PC-3 (cell line): Measurements from ENCODE around the gene GFER. TPM values are rescaled to one million over a fixed set of nuclear protein-coding genes. Genes with fewer than 3 reads are reported as not detected.
"Not testable (repeated sequence)": the region's sequence is repeated elsewhere in the genome, so short reads cannot be mapped to it uniquely, and the experiment has no call there.

ENCODE experiments used
- ATAC-seq: fragments of 200-7000 bp; cut with Tn5 transposase; 2 replicates; pipeline ENCODE4 v1.9.1; 2020; ENCODE audit warnings: mild to moderate bottlenecking, moderate library complexity
- BruUV-seq: library from RNA; stranded (reverse); fragments of 400-500 nt; replicated peaks from 2 replicates; lab custom pipeline; 2021; lab: Mats Ljungman, UMichigan
- CTCF ChIA-PET: fragments of 300-600 bp; sonication (Branson Sonifier 250); formaldehyde crosslinking; loops from one replicate; lab custom pipeline; 2022; ENCODE audit warnings: antibody characterized with exemption; lab: Charles Lee
- POLR2A ChIA-PET: fragments of 300-600 bp; sonication (Branson Sonifier 250); formaldehyde crosslinking; loops from one replicate; lab custom pipeline; 2022; ENCODE audit warnings: antibody characterized with exemption; ENCODE audit not compliant: unreplicated experiment; lab: Charles Lee
- DNase-seq: peaks from one replicate; pipeline ENCODE4 v3.0.0-alpha.2; 2015
- H2AFZ ChIP-seq: fragments of 300-600 bp; sonication (generic); 2 replicates; pipeline ENCODE4 v1.6.0; 2016; ENCODE audit warnings: antibody characterized with exemption, low read length
- H3F3A ChIP-seq: fragments of 300-600 bp; sonication (generic); one replicate; pipeline ENCODE4 v1.6.0; 2017; ENCODE audit warnings: antibody characterized with exemption, low read length, control low read depth, mild to moderate bottlenecking; ENCODE audit not compliant: unreplicated experiment
- H3K27ac ChIP-seq: fragments of 300-600 bp; sonication (generic); 2 replicates; pipeline ENCODE4 v1.5.1; 2016; ENCODE audit warnings: mild to moderate bottlenecking, low read length
- H3K27me3 ChIP-seq: fragments of 300-600 bp; sonication (generic); 2 replicates; pipeline ENCODE4 v1.6.1; 2016; ENCODE audit warnings: low read length, mixed read lengths
- H3K36me3 ChIP-seq: fragments of 300-600 bp; sonication (generic); 2 replicates; pipeline ENCODE4 v1.6.1; 2016; ENCODE audit warnings: low read depth, mixed run types, low read length, mixed read lengths
- H3K4me1 ChIP-seq: fragments of 300-600 bp; sonication (generic); 2 replicates; pipeline ENCODE4 v1.5.1; 2016; ENCODE audit warnings: low read length; ENCODE audit not compliant: insufficient read depth
- H3K4me2 ChIP-seq: fragments of 300-600 bp; sonication (generic); 2 replicates; pipeline ENCODE4 v1.6.0; 2016; ENCODE audit warnings: low read length
- H3K4me3 ChIP-seq: fragments of 300-600 bp; sonication (generic); 2 replicates; pipeline ENCODE4 v1.5.1; 2016; ENCODE audit warnings: mild to moderate bottlenecking, low read length, mixed read lengths
- H3K79me2 ChIP-seq: fragments of 300-600 bp; sonication (generic); 2 replicates; pipeline ENCODE4 v1.6.1; 2017; ENCODE audit warnings: low read length, mixed read lengths
- H3K9ac ChIP-seq: fragments of 300-600 bp; sonication (generic); 2 replicates; pipeline ENCODE4 v1.6.0; 2016; ENCODE audit warnings: mild to moderate bottlenecking, low read length
- H3K9me2 ChIP-seq: fragments of 300-600 bp; sonication (generic); replicated peaks from 2 replicates; pipeline ENCODE4 v1.6.1; 2016; ENCODE audit warnings: mixed run types, low read length, mixed read lengths
- H3K9me3 ChIP-seq: fragments of 300-600 bp; sonication (generic); 2 replicates; pipeline ENCODE4 v1.6.1; 2016; ENCODE audit warnings: low read length, mixed read lengths
- H4K20me1 ChIP-seq: fragments of 300-600 bp; sonication (generic); 2 replicates; pipeline ENCODE4 v1.6.1; 2016; ENCODE audit warnings: low read length, mixed read lengths
- EZH2 ChIP-seq: fragments of 300-600 bp; sonication (generic); IDR thresholded peaks from one replicate; pipeline ENCODE4 v1.6.1; 2017; ENCODE audit warnings: antibody characterized with exemption, mild to moderate bottlenecking, low read length; ENCODE audit not compliant: unreplicated experiment
- EZH2phosphoT487 ChIP-seq: fragments of 300-600 bp; sonication (generic); IDR thresholded peaks from 2 replicates; pipeline ENCODE4 v1.6.1; 2018; ENCODE audit warnings: mild to moderate bottlenecking, antibody characterized with exemption, low read length, borderline replicate concordance
- intact Hi-C: fragments of 100-400 bp; cut with micrococcal nuclease; formaldehyde crosslinking; loops from 2 replicates; pipeline ENCODE4 v1.9.0; 2023
- total RNA-seq: library from RNA; depleted of rRNA; stranded (reverse); fragments of >200 nt; gene quantifications from 2 replicates; pipeline ENCODE4 v1.2.3, GENCODE V29; 2014
- TF ChIP-seq, protein P1 (sequence below): fragments of 300-600 bp; sonication (generic); conservative IDR thresholded peaks from 2 replicates; pipeline ENCODE4 v1.5.1; 2017; ENCODE audit warnings: antibody characterized with exemption, low read depth, mild to moderate bottlenecking, low read length

Gene GFER
- total RNA-seq, 1 experiment from 2014 or later: 66.8 TPM

DNA sequence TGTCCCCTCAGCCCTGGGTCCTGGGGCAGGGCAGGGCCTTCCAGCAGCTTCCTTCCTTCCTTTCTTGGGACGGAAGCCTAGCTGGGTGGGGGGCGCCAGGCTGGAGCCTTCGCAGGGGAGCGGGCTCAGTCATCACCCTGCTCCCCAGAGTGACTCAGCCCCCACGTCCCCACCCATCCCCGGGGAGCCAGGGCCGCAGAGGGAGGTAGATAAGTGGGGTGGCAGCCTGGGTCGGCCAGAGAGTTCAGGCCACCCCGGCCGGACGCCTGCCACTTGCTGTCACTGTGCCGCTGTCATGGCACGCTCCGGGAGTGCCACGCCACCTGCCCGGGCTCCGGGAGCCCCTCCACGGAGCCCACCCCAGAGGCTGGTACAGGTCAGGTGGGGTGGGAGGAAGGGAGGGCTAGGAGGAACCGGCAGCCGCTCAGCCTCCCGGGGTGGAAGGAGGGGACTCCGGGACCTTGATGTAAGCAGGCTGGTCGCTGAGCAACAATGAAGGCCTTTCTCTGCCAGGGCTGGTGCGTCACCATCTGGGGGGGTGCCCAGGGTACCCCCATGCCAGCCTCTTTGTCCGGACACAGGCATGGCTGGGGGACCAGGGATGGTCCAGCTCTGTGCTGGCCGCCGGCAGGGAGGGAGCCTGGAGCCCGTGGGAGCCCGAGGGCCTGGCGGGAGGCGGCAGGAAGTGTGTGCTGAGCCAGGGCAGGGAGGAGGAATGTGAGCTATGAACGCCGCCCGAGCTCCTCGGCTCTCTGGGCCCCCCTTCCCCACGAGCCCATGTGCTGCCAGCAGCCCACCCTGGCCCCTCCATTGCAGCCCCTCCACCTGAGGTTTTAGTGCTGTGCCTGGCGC is 49.3 kb downstream of the GFER start:
- Histone ChIP-seq H3K4me2 (peak overlapping the region; percentile 87), H3K27ac (peak overlapping the region; percentile 90), H4K20me1 (no peaks in the 10 kb centered on the region), H3K79me2 (peaks cover 52% of the 10 kb centered on the region), H2AFZ (0 out of 2 replicates have a peak overlapping the region, but pooled peaks have one; percentile 23), H3K27me3 (no peaks in the 10 kb centered on the region), H3K36me3 (no peaks in the 10 kb centered on the region; the same call in 1 of the 2 replicates), H3K9me3 (no peaks in the 10 kb centered on the region), H3F3A (no peaks in the 10 kb centered on the region), H3K4me3 (peak overlapping the region; percentile 67), H3K9me2 (no peaks in the 10 kb centered on the region), H3K9ac (peak overlapping the region; percentile 86), H3K4me1 (peaks cover 49% of the 10 kb centered on the region)
- ATAC-seq: peak; percentile 41
- BruUV-seq: TSS peak; percentile 51
- TF ChIP-seq, protein P1, sequence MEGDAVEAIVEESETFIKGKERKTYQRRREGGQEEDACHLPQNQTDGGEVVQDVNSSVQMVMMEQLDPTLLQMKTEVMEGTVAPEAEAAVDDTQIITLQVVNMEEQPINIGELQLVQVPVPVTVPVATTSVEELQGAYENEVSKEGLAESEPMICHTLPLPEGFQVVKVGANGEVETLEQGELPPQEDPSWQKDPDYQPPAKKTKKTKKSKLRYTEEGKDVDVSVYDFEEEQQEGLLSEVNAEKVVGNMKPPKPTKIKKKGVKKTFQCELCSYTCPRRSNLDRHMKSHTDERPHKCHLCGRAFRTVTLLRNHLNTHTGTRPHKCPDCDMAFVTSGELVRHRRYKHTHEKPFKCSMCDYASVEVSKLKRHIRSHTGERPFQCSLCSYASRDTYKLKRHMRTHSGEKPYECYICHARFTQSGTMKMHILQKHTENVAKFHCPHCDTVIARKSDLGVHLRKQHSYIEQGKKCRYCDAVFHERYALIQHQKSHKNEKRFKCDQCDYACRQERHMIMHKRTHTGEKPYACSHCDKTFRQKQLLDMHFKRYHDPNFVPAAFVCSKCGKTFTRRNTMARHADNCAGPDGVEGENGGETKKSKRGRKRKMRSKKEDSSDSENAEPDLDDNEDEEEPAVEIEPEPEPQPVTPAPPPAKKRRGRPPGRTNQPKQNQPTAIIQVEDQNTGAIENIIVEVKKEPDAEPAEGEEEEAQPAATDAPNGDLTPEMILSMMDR: no peak
- TF ChIP-seq EZH2phosphoT487 (no peak), EZH2 (no peak)
- intact Hi-C loops: no loop called here
- CTCF ChIA-PET: interaction anchor here (0.6 kb wide), 1 partner anchor 11 kb away, joined by 6 read pairs; no protein-coding TSS in a partner anchor
- POLR2A ChIA-PET: interaction anchor here (0.6 to 1.0 kb wide), 2 partner anchors 9 to 15 kb away, joined by 3 read pairs; partner anchors contain the start of gene TSC2
- DNase-seq: peak; percentile 46

DNA sequence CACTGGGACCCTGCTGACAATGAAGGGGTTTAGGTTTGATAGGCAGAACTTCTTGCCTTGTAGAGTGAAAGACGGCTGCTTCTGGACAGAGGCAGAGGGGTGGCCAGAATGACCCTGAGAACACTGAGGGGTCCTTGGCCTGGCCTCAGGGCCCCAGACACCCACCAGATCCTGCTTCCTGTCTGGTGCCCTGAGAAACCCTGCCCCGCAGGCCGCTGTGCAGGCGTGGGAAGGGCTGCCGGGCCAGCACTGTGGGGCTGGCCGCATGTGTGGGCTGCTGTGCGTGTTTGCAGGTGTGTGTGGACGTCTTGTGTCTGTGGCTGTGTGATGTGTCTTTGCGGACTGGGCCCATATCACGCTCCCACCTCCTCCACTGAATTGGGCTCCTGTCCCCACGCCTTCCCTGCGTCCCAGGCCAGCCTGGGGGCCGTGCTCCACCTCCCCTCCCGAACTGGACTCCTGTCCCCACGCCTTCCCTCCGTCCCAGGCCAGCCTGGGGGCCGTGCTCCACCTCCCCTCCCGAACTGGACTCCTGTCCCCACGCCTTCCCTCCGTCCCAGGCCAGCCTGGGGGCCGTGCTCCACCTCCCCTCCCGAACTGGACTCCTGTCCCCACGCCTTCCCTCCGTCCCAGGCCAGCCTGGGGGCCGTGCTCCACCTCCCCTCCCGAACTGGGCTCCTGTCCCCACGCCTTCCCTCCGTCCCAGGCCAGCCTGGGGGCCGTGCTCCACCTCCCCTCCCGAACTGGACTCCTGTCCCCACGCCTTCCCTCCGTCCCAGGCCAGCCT is 50.1 kb downstream of the GFER start:
- not testable (repeated sequence) for DNase-seq
- peak overlapping the region; percentile 86 for H3K9ac ChIP-seq
- H3K4me2 ChIP-seq: peak overlapping the region; percentile 87

More for the DNA sequence above, 50.1 kb downstream of the GFER start:
- TSS peak; percentile 70 for BruUV-seq
- H2AFZ ChIP-seq, H3K36me3 ChIP-seq, H3K27me3 ChIP-seq, H3F3A ChIP-seq, H3K9me2 ChIP-seq, H3K9me3 ChIP-seq, intact Hi-C loops, ATAC-seq, H4K20me1 ChIP-seq: not testable (repeated sequence)
- POLR2A ChIA-PET: interaction anchor here (0.6 to 1.0 kb wide), 2 partner anchors 8 to 14 kb away, joined by 3 read pairs; partner anchors contain the start of gene TSC2
- peaks cover 52% of the 10 kb centered on the region for H3K4me1 ChIP-seq
- H3K27ac ChIP-seq: peak overlapping the region; percentile 93
- H3K4me3 ChIP-seq: peak overlapping the region; percentile 67
- CTCF ChIA-PET: interaction anchor here (0.6 kb wide), 1 partner anchor 11 kb away, joined by 6 read pairs; no protein-coding TSS in a partner anchor
- H3K79me2 ChIP-seq: peaks cover 44% of the 10 kb centered on the region
